ENCODE results near the gene FADS3. TPM values are rescaled to one million over a fixed set of nuclear protein-coding genes. Genes with fewer than 3 reads are reported as not detected.

The FADS3 gene
- total and polyA plus RNA-seq, 2 of the 13 experiments (the other 11 are each of a cell fraction or from before 2014, with no cell fraction given) = 13.4 to 23.2 TPM

DNA sequence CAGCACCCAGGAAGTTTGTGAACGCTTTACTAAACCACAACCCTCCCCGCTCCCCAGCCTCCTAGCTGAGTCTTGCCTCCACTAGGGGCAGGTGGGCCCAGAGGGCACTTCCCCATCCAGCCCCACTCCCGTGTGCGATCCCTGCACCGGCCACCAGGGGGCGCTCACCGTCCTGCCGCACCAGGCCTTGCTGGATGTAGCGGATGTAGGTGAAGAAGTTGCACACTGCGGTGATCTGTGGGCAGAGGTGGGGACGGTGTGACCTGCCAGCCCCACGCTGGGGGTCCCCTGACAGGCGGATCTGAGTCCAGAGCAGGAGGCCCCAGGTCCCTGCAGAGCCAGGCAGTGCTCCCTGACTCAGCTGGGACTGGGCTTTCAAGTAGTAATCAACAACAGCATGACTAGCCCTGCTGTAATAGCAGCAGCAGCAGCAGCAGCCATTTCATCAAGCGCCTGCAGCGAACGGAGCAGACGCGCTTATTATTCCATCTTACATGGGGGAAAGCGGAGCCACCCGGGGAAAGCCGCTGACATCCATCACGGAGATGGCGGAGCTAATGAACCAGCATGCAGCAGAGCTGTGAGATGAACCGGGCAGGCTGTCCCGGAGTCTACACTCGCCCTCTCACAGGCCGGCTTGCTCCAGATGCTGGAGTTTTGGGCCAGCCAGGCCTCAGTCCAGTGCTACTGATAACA is 7.9 kb upstream of the FADS3 start (continued):
- no peak; the same call in 1 of the 2 replicates for TF ChIP-seq MEIS2 (CRISPR knock-in tag; IDR thresholded peaks at IDR 0.05)
- TF ChIP-seq ZNF713 (CRISPR knock-in tag; IDR thresholded peaks at IDR 0.05) = no peak
- TF ChIP-seq PBX2 (CRISPR knock-in tag; IDR thresholded peaks at IDR 0.05) = no peak
- no peak for TF ChIP-seq CREBL2 (CRISPR knock-in tag; IDR thresholded peaks at IDR 0.05; ENCODE audit: borderline replicate concordance)
- TF ChIP-seq ZNF7 (CRISPR knock-in tag; IDR thresholded peaks at IDR 0.05) = no peak
- TF ChIP-seq SP140L (CRISPR knock-in tag; IDR thresholded peaks at IDR 0.05; ENCODE audit: borderline replicate concordance) = no peak
- no peak for TF ChIP-seq AHDC1 (CRISPR knock-in tag; IDR thresholded peaks at IDR 0.05; ENCODE audit: borderline replicate concordance)
- no peak for TF ChIP-seq ZNF629 (CRISPR knock-in tag; conservative IDR thresholded peaks at IDR 0.05)
- TF ChIP-seq SMYD3 (CRISPR knock-in tag; IDR thresholded peaks at IDR 0.05) = no peak
- no peak for TF ChIP-seq SSRP1 (CRISPR knock-in tag; IDR thresholded peaks at IDR 0.05)
- no peak for TF ChIP-seq NFE2 (CRISPR knock-in tag; IDR thresholded peaks at IDR 0.05)
- TF ChIP-seq NR2F6 (IDR thresholded peaks at IDR 0.05) = no peak; the same call in 1 of the 2 replicates
- TF ChIP-seq NR2F6 (CRISPR knock-in tag; IDR thresholded peaks at IDR 0.05) = peak; percentile 33; the same call in 1 of the 2 replicates
- peak; percentile 58; the same call in 1 of the 2 replicates for TF ChIP-seq ELF3 (CRISPR knock-in tag; IDR thresholded peaks at IDR 0.05)
- TF ChIP-seq PAX8 (CRISPR knock-in tag; IDR thresholded peaks at IDR 0.05; ENCODE audit: borderline replicate concordance) = no peak
- TF ChIP-seq KDM4B (CRISPR knock-in tag; IDR thresholded peaks at IDR 0.05) = peak; percentile 61; the same call in 1 of the 2 replicates
- TF ChIP-seq PRMT3 (CRISPR knock-in tag; IDR thresholded peaks at IDR 0.05; ENCODE audit: borderline replicate concordance, low read depth) = no peak
- no peak for TF ChIP-seq ZNF761 (CRISPR knock-in tag; conservative IDR thresholded peaks at IDR 0.05)
- no peak; the same call in 1 of the 2 replicates for TF ChIP-seq SALL2 (CRISPR knock-in tag; IDR thresholded peaks at IDR 0.05)
- TF ChIP-seq, protein P1, sequence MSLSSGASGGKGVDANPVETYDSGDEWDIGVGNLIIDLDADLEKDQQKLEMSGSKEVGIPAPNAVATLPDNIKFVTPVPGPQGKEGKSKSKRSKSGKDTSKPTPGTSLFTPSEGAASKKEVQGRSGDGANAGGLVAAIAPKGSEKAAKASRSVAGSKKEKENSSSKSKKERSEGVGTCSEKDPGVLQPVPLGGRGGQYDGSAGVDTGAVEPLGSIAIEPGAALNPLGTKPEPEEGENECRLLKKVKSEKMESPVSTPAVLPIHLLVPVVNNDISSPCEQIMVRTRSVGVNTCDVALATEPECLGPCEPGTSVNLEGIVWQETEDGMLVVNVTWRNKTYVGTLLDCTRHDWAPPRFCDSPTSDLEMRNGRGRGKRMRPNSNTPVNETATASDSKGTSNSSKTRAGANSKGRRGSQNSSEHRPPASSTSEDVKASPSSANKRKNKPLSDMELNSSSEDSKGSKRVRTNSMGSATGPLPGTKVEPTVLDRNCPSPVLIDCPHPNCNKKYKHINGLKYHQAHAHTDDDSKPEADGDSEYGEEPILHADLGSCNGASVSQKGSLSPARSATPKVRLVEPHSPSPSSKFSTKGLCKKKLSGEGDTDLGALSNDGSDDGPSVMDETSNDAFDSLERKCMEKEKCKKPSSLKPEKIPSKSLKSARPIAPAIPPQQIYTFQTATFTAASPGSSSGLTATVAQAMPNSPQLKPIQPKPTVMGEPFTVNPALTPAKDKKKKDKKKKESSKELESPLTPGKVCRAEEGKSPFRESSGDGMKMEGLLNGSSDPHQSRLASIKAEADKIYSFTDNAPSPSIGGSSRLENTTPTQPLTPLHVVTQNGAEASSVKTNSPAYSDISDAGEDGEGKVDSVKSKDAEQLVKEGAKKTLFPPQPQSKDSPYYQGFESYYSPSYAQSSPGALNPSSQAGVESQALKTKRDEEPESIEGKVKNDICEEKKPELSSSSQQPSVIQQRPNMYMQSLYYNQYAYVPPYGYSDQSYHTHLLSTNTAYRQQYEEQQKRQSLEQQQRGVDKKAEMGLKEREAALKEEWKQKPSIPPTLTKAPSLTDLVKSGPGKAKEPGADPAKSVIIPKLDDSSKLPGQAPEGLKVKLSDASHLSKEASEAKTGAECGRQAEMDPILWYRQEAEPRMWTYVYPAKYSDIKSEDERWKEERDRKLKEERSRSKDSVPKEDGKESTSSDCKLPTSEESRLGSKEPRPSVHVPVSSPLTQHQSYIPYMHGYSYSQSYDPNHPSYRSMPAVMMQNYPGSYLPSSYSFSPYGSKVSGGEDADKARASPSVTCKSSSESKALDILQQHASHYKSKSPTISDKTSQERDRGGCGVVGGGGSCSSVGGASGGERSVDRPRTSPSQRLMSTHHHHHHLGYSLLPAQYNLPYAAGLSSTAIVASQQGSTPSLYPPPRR (CRISPR knock-in tag; IDR thresholded peaks at IDR 0.05; ENCODE audit: borderline replicate concordance) = no peak
